Natural killer cell treated with Interleukin-12 subunit alpha and Interleukin-12 subunit beta and Interleukin-15 and Interleukin-18, amount 100 ng/mL, for 72 hours (primary cell): ENCODE results near the gene OPN1MW2. TPM values are rescaled to one million over a fixed set of nuclear protein-coding genes. Genes with fewer than 3 reads are reported as not detected.
"Not testable (repeated sequence)": the region's sequence is repeated elsewhere in the genome, so short reads cannot be mapped to it uniquely, and the experiment has no call there.

ENCODE experiments used
- ATAC-seq, 2 donors: fragments of 150-1000 bp; cut with Tn5 transposase in 1 of 2; sonication (Bioruptor Pico), chemical (Tn5 transposase) in 1 of 2; 2 replicates each; pipeline ENCODE4 v1.10.0; 2021
- DNase-seq: peaks from one replicate; pipeline ENCODE4 v3.0.0; 2022; ENCODE audit warnings: low spot score
- H3K27ac Mint-ChIP-seq, 2 donors: 1 replicate in 1 of 2; 2 replicates in 1 of 2; pipeline ENCODE4 v1.8.0; 2022; ENCODE audit warnings: mixed read lengths in 2 of 2, mild to moderate bottlenecking in 1 of 2, moderate library complexity in 1 of 2
- H3K27me3 Mint-ChIP-seq, 2 donors: 1 replicate in 1 of 2; 2 replicates in 1 of 2; pipeline ENCODE4 v1.8.0; 2022; ENCODE audit warnings: mixed read lengths in 2 of 2
- H3K36me3 Mint-ChIP-seq: one replicate; pipeline ENCODE4 v1.8.0; 2022; ENCODE audit warnings: mixed read lengths
- H3K4me1 Mint-ChIP-seq, 2 donors: 1 replicate in 1 of 2; 2 replicates in 1 of 2; pipeline ENCODE4 v1.8.0; 2022; ENCODE audit warnings: low read depth in 2 of 2, mixed read lengths in 2 of 2, mild to moderate bottlenecking in 1 of 2
- H3K4me3 Mint-ChIP-seq: one replicate; pipeline ENCODE4 v1.8.0; 2022; ENCODE audit warnings: mixed read lengths
- H3K9me3 Mint-ChIP-seq: 2 replicates; pipeline ENCODE4 v1.8.0; 2022; ENCODE audit warnings: mixed read lengths
- total RNA-seq, 2 donors: library from RNA; stranded (reverse); gene quantifications; one replicate each; pipeline ENCODE4 v1.2.3, GENCODE V29; 2022

Gene OPN1MW2
- not detected for total RNA-seq

DNA sequence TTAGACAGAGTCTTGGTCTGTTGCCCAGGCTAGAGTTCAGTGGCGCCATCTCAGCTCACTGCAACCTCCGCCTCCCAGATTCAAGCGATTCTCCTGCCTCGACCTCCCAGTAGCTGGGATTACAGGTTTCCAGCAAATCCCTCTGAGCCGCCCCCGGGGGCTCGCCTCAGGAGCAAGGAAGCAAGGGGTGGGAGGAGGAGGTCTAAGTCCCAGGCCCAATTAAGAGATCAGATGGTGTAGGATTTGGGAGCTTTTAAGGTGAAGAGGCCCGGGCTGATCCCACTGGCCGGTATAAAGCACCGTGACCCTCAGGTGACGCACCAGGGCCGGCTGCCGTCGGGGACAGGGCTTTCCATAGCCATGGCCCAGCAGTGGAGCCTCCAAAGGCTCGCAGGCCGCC lies at the start of gene OPN1MW2:
OPN1MW2 (plus strand) TSS at position 301 of the 400 bp plus-strand sequence; CDS start at position 361, 60 bp downstream.
- not testable (repeated sequence) for H3K4me1 Mint-ChIP-seq, H3K4me3 Mint-ChIP-seq, H3K36me3 Mint-ChIP-seq, H3K27ac Mint-ChIP-seq, ATAC-seq, DNase-seq, H3K9me3 Mint-ChIP-seq, H3K27me3 Mint-ChIP-seq

- not testable (repeated sequence) for H3K9me3 Mint-ChIP-seq, H3K27ac Mint-ChIP-seq, H3K4me1 Mint-ChIP-seq, H3K27me3 Mint-ChIP-seq, DNase-seq, H3K36me3 Mint-ChIP-seq, H3K4me3 Mint-ChIP-seq
- peak; percentile 99 for ATAC-seq
Observed at GRCh38 chrX:154172535-154172943, 47.0 kb upstream of the OPN1MW2 start.

DNA sequence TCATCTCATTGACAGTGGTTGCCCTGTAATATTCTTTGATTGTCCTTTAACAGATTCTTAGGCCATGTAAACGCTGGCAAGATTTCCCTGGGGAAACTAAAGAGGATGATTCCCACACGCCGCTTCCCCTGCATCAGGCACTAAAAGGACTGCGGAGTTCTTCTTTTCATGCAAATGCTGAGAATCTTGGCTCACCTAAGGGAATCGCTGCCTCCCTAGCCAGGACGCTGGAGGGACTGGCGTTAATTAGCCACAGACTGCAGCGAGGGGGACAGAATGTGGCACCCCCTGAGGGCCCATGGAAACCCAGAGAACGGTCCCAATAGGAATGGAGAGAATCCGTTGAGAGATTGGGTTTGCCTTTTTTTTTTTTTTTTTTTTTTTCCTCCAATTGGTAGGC lies 45.2 kb upstream of the OPN1MW2 start:
- not testable (repeated sequence) for H3K27ac Mint-ChIP-seq, H3K4me1 Mint-ChIP-seq, H3K4me3 Mint-ChIP-seq, H3K36me3 Mint-ChIP-seq, DNase-seq, H3K9me3 Mint-ChIP-seq, ATAC-seq, H3K27me3 Mint-ChIP-seq

- peak in 1 of 2 donors; percentile 28 for ATAC-seq
- H3K36me3 Mint-ChIP-seq, H3K27ac Mint-ChIP-seq, H3K27me3 Mint-ChIP-seq, H3K4me3 Mint-ChIP-seq, DNase-seq, H3K4me1 Mint-ChIP-seq, H3K9me3 Mint-ChIP-seq: not testable (repeated sequence)
Observed at GRCh38 chrX:154182296-154182695, 37.3 kb upstream of the OPN1MW2 start, which contains the start of gene OPN1MW. Gene OPN1MW (plus strand): TSS chrX:154182596. CDS start chrX:154182678, 82 bp downstream.

DNA sequence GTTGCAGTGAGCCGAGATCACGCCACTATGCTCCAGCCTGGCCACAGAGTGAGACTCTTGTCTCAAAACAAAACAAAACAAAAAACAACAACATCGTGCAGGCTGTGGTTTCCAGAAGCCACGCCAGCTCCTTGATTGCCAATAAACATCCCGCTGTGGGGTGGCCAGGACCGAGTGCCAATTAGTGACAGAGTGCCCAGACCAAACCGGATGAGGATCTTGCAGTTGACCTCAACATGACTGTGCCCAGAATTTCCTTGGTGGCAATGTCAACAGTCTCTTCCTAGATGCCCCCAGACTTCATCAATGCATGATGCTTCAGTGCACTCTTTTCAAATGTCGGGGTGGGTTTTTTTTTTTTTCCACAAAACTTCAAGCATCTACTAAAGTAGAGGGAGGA lies 35.8 kb upstream of the OPN1MW2 start:
- DNase-seq, H3K4me1 Mint-ChIP-seq, H3K27ac Mint-ChIP-seq, H3K36me3 Mint-ChIP-seq, H3K9me3 Mint-ChIP-seq, H3K4me3 Mint-ChIP-seq, H3K27me3 Mint-ChIP-seq, ATAC-seq: not testable (repeated sequence)

DNA sequence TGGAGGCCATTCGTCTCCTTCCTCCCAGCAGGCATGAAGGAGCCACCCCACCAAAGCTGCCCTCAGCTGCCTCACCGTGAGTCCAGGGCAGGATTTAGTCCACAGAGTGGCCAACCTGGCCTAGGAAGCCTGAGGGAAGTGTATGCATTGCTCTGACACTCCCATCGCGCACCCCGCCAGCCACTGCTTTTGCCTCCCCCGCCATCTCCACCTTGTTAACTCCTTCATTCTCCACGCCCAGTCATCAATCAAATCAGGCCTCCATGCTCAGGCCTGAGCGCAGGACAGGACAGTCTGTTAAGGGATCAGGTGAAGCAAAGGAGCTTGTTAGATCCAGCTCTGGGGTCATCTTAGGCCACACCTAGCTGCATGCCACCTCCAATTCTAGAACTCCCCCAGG lies 26.7 kb upstream of the OPN1MW2 start:
- DNase-seq, H3K4me1 Mint-ChIP-seq, H3K27me3 Mint-ChIP-seq, H3K9me3 Mint-ChIP-seq, H3K4me3 Mint-ChIP-seq, H3K36me3 Mint-ChIP-seq, H3K27ac Mint-ChIP-seq, ATAC-seq: not testable (repeated sequence)

DNA sequence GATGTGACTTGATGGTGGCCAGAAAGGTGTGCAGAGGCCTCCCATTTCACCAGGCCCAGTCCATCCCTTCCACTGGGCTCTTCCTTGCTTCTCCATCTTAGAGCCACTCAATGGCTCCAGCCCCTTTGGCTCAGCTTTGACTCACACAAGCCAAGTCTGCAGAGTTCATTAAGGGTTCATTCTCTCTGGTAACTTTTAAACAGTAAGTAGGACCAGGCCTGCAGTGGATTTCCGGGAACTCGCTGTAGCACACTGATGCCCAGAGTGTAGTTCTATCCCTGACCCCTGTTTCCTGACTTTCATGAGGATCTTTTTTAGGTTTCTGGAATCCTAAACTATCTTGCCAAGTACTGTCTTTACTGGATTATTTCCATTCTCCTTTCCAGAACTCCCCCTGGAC lies 25.2 kb upstream of the OPN1MW2 start:
- not testable (repeated sequence) for DNase-seq, H3K4me3 Mint-ChIP-seq, H3K4me1 Mint-ChIP-seq, H3K27me3 Mint-ChIP-seq, ATAC-seq, H3K9me3 Mint-ChIP-seq, H3K36me3 Mint-ChIP-seq, H3K27ac Mint-ChIP-seq

- not testable (repeated sequence) for H3K27ac Mint-ChIP-seq, H3K4me1 Mint-ChIP-seq, H3K4me3 Mint-ChIP-seq, H3K9me3 Mint-ChIP-seq, DNase-seq, H3K36me3 Mint-ChIP-seq, H3K27me3 Mint-ChIP-seq, ATAC-seq
Observed at GRCh38 chrX:154196466-154196865, 23.1 kb upstream of the OPN1MW2 start.

DNA sequence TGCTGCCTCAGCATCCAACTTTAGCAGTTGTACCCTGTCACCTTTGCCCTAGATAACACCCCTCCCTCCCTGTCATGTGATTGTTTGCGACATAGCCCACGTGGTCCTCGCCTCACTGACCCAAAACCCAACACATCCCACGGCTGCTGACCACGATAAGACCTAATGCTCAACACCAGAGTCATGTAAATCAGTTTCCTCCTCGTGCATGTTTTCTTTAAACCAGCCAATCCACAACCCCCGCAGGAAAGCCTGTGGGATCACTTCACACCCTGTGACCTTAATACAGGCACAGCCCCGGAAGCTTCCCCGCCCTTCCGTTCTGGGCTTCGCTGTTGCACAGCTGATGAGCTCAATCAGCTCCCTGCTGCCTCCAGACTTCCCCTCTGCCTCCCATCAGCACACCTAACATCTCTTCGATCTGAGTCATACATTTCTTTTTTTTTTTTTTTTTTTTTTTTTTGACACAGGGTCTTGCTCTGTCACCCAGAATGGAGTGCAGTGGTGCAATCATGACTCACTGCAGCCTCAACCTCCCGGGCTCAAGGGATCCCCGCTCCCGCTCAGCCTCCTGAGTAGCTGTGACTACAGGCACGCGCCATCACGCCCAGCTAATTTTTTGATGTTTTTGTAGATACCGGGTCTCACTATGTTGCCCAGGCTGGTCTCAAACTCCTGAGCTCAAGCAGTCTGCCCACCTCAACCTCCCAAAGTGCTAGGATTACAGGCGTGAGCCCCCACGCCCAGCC lies 9.7 kb upstream of the OPN1MW2 start:
- H3K36me3 Mint-ChIP-seq, H3K9me3 Mint-ChIP-seq, DNase-seq, H3K4me1 Mint-ChIP-seq, H3K27ac Mint-ChIP-seq, H3K4me3 Mint-ChIP-seq, H3K27me3 Mint-ChIP-seq: not testable (repeated sequence)
- ATAC-seq: peak; percentile 97 to 99

DNA sequence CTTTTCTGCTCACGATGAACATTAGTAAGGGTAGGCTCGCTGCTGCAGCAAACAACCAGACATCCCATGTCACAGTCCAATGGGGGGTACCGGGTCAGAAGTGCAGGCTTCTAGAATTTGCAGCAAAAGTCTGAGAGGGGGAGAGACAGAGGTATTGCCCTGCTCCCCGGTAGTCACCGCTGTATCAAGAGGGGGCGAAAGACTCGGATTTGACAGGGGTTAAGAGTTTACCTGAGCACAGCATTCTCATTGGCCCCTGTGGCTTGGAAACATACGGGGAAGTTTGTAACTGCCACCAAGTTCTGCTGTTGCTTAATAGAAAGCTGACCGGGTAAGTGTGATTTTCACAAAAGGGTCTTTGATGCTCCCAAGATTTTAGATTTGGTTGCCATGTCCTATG lies 8.5 kb upstream of the OPN1MW2 start:
- not testable (repeated sequence) for H3K4me1 Mint-ChIP-seq, H3K27ac Mint-ChIP-seq, H3K36me3 Mint-ChIP-seq, H3K4me3 Mint-ChIP-seq, DNase-seq, H3K9me3 Mint-ChIP-seq, H3K27me3 Mint-ChIP-seq, ATAC-seq

GRCh38 chrX:154211499-154211898 lies 8.1 kb upstream of the OPN1MW2 start:
- DNase-seq, H3K27me3 Mint-ChIP-seq, H3K9me3 Mint-ChIP-seq, H3K4me3 Mint-ChIP-seq, ATAC-seq, H3K36me3 Mint-ChIP-seq, H3K27ac Mint-ChIP-seq, H3K4me1 Mint-ChIP-seq: not testable (repeated sequence)

- not testable (repeated sequence) for DNase-seq, H3K4me3 Mint-ChIP-seq, H3K36me3 Mint-ChIP-seq, ATAC-seq, H3K4me1 Mint-ChIP-seq, H3K27ac Mint-ChIP-seq, H3K9me3 Mint-ChIP-seq, H3K27me3 Mint-ChIP-seq
Observed at GRCh38 chrX:154225292-154225691, 5.7 kb downstream of the OPN1MW2 start.

- H3K27me3 Mint-ChIP-seq, H3K4me1 Mint-ChIP-seq, ATAC-seq, H3K27ac Mint-ChIP-seq, H3K9me3 Mint-ChIP-seq, H3K4me3 Mint-ChIP-seq, H3K36me3 Mint-ChIP-seq, DNase-seq: not testable (repeated sequence)
Observed at GRCh38 chrX:154226706-154227105, 7.2 kb downstream of the OPN1MW2 start.

DNA sequence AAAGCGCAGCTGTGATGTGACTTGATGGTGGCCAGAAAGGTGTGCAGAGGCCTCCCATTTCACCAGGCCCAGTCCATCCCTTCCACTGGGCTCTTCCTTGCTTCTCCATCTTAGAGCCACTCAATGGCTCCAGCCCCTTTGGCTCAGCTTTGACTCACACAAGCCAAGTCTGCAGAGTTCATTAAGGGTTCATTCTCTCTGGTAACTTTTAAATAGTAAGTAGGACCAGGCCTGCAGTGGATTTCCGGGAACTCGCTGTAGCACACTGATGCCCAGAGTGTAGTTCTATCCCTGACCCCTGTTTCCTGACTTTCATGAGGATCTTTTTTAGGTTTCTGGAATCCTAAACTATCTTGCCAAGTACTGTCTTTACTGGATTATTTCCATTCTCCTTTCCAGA lies 11.9 kb downstream of the OPN1MW2 start:
- H3K27ac Mint-ChIP-seq, H3K27me3 Mint-ChIP-seq, DNase-seq, H3K36me3 Mint-ChIP-seq, H3K4me3 Mint-ChIP-seq, H3K9me3 Mint-ChIP-seq, H3K4me1 Mint-ChIP-seq, ATAC-seq: not testable (repeated sequence)

DNA sequence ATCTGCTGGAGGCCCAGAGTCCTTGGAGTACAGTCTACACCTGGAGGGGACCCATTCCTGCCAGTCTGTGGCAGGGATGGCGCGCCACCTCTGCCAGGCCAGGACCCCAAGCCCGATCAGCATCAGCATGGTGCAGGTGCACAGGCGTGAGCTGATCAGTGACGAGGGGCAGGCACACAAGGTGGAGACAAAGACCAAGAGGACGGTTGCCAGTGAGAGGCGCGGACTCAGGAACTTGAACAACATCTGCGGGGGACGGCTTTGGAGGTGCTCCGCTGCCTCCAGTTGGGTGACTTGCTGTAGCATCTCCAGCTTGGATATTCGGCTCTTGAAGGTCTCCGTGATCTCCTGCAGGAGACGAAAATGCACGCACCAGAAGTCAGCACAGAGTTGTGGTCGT lies 14.1 kb downstream of the OPN1MW2 start:
- not testable (repeated sequence) for H3K36me3 Mint-ChIP-seq, H3K4me3 Mint-ChIP-seq, H3K9me3 Mint-ChIP-seq

More for the DNA sequence above, 14.1 kb downstream of the OPN1MW2 start:
- not testable (repeated sequence) for H3K27me3 Mint-ChIP-seq, DNase-seq, H3K27ac Mint-ChIP-seq, ATAC-seq, H3K4me1 Mint-ChIP-seq
